CD4-positive, alpha-beta memory T cell (primary cell): Measurements from ENCODE around the gene CNTN1. TPM values are rescaled to one million over a fixed set of nuclear protein-coding genes. Genes with fewer than 3 reads are reported as not detected.

ENCODE experiments used
- CTCF ChIA-PET: fragments of 350-600 bp; sonication (Branson Sonifier 250); formaldehyde crosslinking; loops from one replicate; lab custom pipeline; 2021; ENCODE audit warnings: inconsistent platforms; ENCODE audit not compliant: partially characterized antibody; lab: Charles Lee
- POLR2A ChIA-PET: fragments of 350-600 bp; sonication (Branson Sonifier 250); formaldehyde crosslinking; loops from one replicate; lab custom pipeline; 2021; ENCODE audit not compliant: partially characterized antibody; lab: Charles Lee
- DNase-seq, 5 donors: peaks; one replicate each; pipeline versions ENCODE4 v3.0.0 to v3.0.0-alpha.2; 2020 to 2022; ENCODE audit warnings: mixed read lengths in 1 of 5
- H3K27ac ChIP-seq: one replicate; pipeline ENCODE4 v1.7.0; 2013; ENCODE audit warnings: low read depth, low read length
- H3K27me3 ChIP-seq: 2 replicates; pipeline ENCODE4 v1.7.0; 2013; ENCODE audit warnings: mild to moderate bottlenecking, low read length, moderate library complexity; ENCODE audit not compliant: insufficient read depth
- H3K36me3 ChIP-seq: 2 replicates; pipeline ENCODE4 v1.7.0; 2013; ENCODE audit warnings: mild to moderate bottlenecking, low read length, moderate library complexity; ENCODE audit not compliant: insufficient read depth
- H3K4me1 ChIP-seq: 2 replicates; pipeline ENCODE4 v1.7.0; 2013; ENCODE audit warnings: mild to moderate bottlenecking, low read length, moderate library complexity; ENCODE audit not compliant: insufficient read depth
- H3K4me3 ChIP-seq, 2 donors: one replicate each; pipeline ENCODE4 v1.7.0; 2013; ENCODE audit warnings: low read length in 2 of 2, mild to moderate bottlenecking in 1 of 2
- H3K9me3 ChIP-seq, 2 donors: one replicate each; pipeline ENCODE4 v1.7.0; 2013; ENCODE audit warnings: low read length in 2 of 2, control low read depth in 1 of 2; ENCODE audit not compliant: control insufficient read depth in 1 of 2
- H3K27ac Mint-ChIP-seq, 7 donors: one replicate each; pipeline ENCODE4 v1.8.0; 2020 to 2021; ENCODE audit warnings: mixed read lengths in 7 of 7, mild to moderate bottlenecking in 6 of 7, inconsistent platforms in 3 of 7, moderate library complexity in 3 of 7
- H3K27me3 Mint-ChIP-seq, 2 donors: one replicate each; pipeline ENCODE4 v1.8.0; 2020 to 2021; ENCODE audit warnings: mixed read lengths in 2 of 2
- H3K36me3 Mint-ChIP-seq, 2 donors: one replicate each; pipeline ENCODE4 v1.8.0; 2020 to 2021; ENCODE audit warnings: mixed read lengths in 2 of 2, inconsistent platforms in 1 of 2, mild to moderate bottlenecking in 1 of 2
- H3K4me1 Mint-ChIP-seq, 4 donors: one replicate each; pipeline ENCODE4 v1.8.0; 2020 to 2021; ENCODE audit warnings: mixed read lengths in 4 of 4, mild to moderate bottlenecking in 1 of 4
- H3K4me3 Mint-ChIP-seq, 8 donors: one replicate each; pipeline ENCODE4 v1.8.0; 2020 to 2021; ENCODE audit warnings: mixed read lengths in 8 of 8, mild to moderate bottlenecking in 7 of 8, moderate library complexity in 6 of 8, inconsistent platforms in 3 of 8
- H3K9me3 Mint-ChIP-seq, 8 donors: one replicate each; pipeline ENCODE4 v1.8.0; 2020 to 2021; ENCODE audit warnings: mixed read lengths in 8 of 8, mild to moderate bottlenecking in 5 of 8, inconsistent platforms in 3 of 8, moderate library complexity in 1 of 8
- intact Hi-C: fragments of 100-400 bp; cut with micrococcal nuclease; formaldehyde crosslinking; loops from one replicate; pipeline ENCODE4 v1.15.1; 2023
- polyA plus RNA-seq, 2 donors: library from polyadenylated mRNA; unstranded; fragments of 300-500 nt; fragmentation: Illumina TruSeq; gene quantifications; one replicate each; pipeline ENCODE4 v1.2.3, GENCODE V29; 2021
- total RNA-seq, 2 experiments: library from RNA; stranded (reverse); gene quantifications; one replicate each; pipeline ENCODE4 v1.2.3, GENCODE V29; 2021

Gene CNTN1
- total and polyA plus RNA-seq, 4 experiments from 2014 or later = not detected

DNA sequence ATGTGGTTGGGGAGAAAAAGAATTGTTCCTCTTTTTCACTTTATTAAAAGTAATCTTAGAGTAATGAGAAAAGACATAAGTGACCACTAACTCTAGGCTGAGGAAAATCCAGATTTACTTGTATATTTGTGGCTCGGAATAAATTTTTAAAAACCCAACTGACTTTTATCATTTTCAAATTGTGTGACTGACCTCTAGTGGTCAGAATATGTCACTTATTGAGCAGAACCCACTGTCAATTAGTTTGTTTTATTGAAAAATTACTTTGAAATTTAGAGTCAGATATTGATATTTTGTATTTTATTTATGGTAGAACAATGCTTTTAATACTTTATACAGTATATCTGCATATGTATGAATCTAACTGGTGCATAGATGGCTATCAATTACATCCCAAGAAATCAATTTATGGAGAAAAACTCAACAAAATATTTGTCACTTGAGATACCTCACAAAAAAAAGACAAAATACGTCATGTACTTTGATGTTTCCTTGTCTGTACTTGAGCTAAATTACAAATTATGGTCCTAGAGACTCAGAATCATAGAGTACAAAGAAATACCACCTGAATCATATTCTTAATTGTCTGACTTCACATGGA is 229.4 kb downstream of the CNTN1 start:
- Mint-ChIP-seq H3K4me3 (no peak overlapping the region), H3K27me3 (no peaks in the 10 kb centered on the region), H3K27ac (no peak overlapping the region), H3K4me1 (peaks cover 0 to 3% (median 0%) of the 10 kb centered on the region in 4 donors), H3K9me3 (peaks cover 0 to 1% (median 0%) of the 10 kb centered on the region in 8 donors), H3K36me3 (no peaks in the 10 kb centered on the region)
- DNase-seq = no peak
- intact Hi-C loops = loop anchor here (5.0 kb wide), 1 partner anchor 909 kb away; no protein-coding TSS in a partner anchor
- Histone ChIP-seq H3K36me3 (no peaks in the 10 kb centered on the region), H3K4me1 (no peaks in the 10 kb centered on the region), H3K9me3 (no peaks in the 10 kb centered on the region), H3K27ac (no peak overlapping the region), H3K4me3 (no peak overlapping the region), H3K27me3 (peaks cover 4% of the 10 kb centered on the region)
- ChIA-PET CTCF (no interaction called here), POLR2A (no interaction called here)

DNA sequence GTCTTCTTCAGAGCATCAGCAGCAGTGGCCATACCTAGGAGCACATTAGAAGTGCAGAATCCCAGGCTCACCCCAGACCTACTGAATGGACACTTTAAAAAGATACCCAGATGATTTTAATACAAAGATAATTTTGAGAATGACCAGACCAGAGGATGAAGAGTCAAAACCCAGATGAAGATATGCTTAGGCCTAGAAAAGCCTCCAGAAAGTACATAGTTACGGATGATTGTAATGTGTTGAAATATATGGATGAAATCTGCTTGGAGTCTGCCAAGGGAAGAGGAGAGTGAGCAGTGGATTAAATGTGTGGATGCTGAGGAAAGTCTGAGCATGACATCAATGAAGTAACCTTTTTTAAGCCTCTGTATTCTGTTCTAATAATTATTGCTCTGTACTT is 245.7 kb downstream of the CNTN1 start:
- no peaks in the 10 kb centered on the region for H3K9me3 Mint-ChIP-seq
- H3K27me3 Mint-ChIP-seq = peaks cover 2 to 5% of the 10 kb centered on the region in 2 donors
- Histone ChIP-seq H3K36me3 (no peaks in the 10 kb centered on the region), H3K27me3 (no peaks in the 10 kb centered on the region), H3K9me3 (no peaks in the 10 kb centered on the region), H3K4me1 (no peaks in the 10 kb centered on the region), H3K27ac (no peak overlapping the region), H3K4me3 (no peak overlapping the region)
- no peak overlapping the region for H3K4me3 Mint-ChIP-seq
- H3K27ac Mint-ChIP-seq = no peak overlapping the region
- H3K4me1 Mint-ChIP-seq = no peaks in the 10 kb centered on the region
- POLR2A ChIA-PET = no interaction called here
- CTCF ChIA-PET = no interaction called here
- intact Hi-C loops = no loop called here
- no peak for DNase-seq
- no peaks in the 10 kb centered on the region for H3K36me3 Mint-ChIP-seq

DNA sequence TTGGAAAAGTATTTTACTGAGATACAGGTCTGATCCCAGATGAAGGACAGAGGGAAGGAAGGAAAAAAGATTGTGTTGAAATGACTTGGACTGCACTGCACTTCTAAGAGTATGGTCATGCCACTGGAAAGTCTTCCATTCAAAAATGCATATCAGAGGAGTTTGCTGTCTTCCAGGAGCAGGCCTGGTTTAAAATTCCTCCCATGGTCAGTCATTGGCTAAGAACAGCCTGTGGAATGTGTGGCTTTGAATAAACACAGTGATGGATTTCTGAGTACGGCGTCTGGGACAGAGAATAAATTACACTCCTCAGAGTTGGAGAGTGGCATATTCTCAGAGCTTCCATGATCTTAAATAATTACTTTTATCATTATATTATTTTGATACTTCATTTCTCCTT is 250.1 kb downstream of the CNTN1 start:
- Mint-ChIP-seq H3K27me3 (peaks cover 2 to 3% of the 10 kb centered on the region in 2 donors), H3K4me1 (no peaks in the 10 kb centered on the region), H3K4me3 (no peak overlapping the region), H3K9me3 (no peaks in the 10 kb centered on the region), H3K27ac (no peak overlapping the region), H3K36me3 (no peaks in the 10 kb centered on the region)
- DNase-seq = no peak
- Histone ChIP-seq H3K4me1 (no peaks in the 10 kb centered on the region), H3K27ac (no peak overlapping the region), H3K9me3 (no peaks in the 10 kb centered on the region), H3K4me3 (no peak overlapping the region), H3K27me3 (no peaks in the 10 kb centered on the region), H3K36me3 (no peaks in the 10 kb centered on the region)
- ChIA-PET POLR2A (no interaction called here), CTCF (no interaction called here)
- intact Hi-C loops = no loop called here

- H3K27ac ChIP-seq = no peak overlapping the region
- ChIA-PET POLR2A (interaction anchor here (0.7 kb wide), 1 partner anchor 1066 kb away, joined by 3 read pairs; no protein-coding TSS in a partner anchor), CTCF (interaction anchor here (1.1 to 4.0 kb wide), 2 partner anchors 1079 to 1622 kb away, joined by 3 to 18 read pairs; no protein-coding TSS in a partner anchor)
- H3K4me3 ChIP-seq = no peak overlapping the region
- Mint-ChIP-seq H3K27me3 (peaks cover 0 to 2% of the 10 kb centered on the region in 2 donors), H3K9me3 (no peaks in the 10 kb centered on the region), H3K27ac (no peak overlapping the region), H3K36me3 (no peaks in the 10 kb centered on the region), H3K4me1 (no peaks in the 10 kb centered on the region), H3K4me3 (no peak overlapping the region)
- H3K27me3 ChIP-seq = no peaks in the 10 kb centered on the region
- no peaks in the 10 kb centered on the region for H3K4me1 ChIP-seq
- intact Hi-C loops = loop anchor here (5.0 kb wide), 1 partner anchor 1622 kb away; no protein-coding TSS in a partner anchor
- H3K9me3 ChIP-seq = no peaks in the 10 kb centered on the region
- no peaks in the 10 kb centered on the region for H3K36me3 ChIP-seq
- DNase-seq = no peak
Observed at GRCh38 chr12:40945772-40946171, 253.5 kb downstream of the CNTN1 start.

- DNase-seq = peak in 3 of 5 donors; percentile 11 to 12 (median 11)
- CTCF ChIA-PET = interaction anchor here (4.0 kb wide), 1 partner anchor 1078 kb away, joined by 18 read pairs; no protein-coding TSS in a partner anchor
- H3K36me3 ChIP-seq = no peaks in the 10 kb centered on the region
- H3K4me1 Mint-ChIP-seq = no peaks in the 10 kb centered on the region
- intact Hi-C loops = loop anchor here (5.0 kb wide), 1 partner anchor 1621 kb away; no protein-coding TSS in a partner anchor
- no peaks in the 10 kb centered on the region for H3K9me3 ChIP-seq
- no peaks in the 10 kb centered on the region for H3K36me3 Mint-ChIP-seq
- H3K4me3 Mint-ChIP-seq = no peak overlapping the region
- peaks cover 0 to 2% of the 10 kb centered on the region in 2 donors for H3K27me3 Mint-ChIP-seq
- POLR2A ChIA-PET = no interaction called here
- no peak overlapping the region for H3K27ac Mint-ChIP-seq
- no peaks in the 10 kb centered on the region for H3K4me1 ChIP-seq
- no peak overlapping the region for H3K4me3 ChIP-seq
- H3K27me3 ChIP-seq = no peaks in the 10 kb centered on the region
- H3K27ac ChIP-seq = no peak overlapping the region
- H3K9me3 Mint-ChIP-seq = no peaks in the 10 kb centered on the region
Observed at GRCh38 chr12:40946612-40947194, 254.5 kb downstream of the CNTN1 start.

GRCh38 chr12:40947797-40948196 is 255.6 kb downstream of the CNTN1 start:
- Histone ChIP-seq H3K27me3 (no peaks in the 10 kb centered on the region), H3K4me3 (no peak overlapping the region), H3K27ac (no peak overlapping the region), H3K4me1 (no peaks in the 10 kb centered on the region), H3K36me3 (no peaks in the 10 kb centered on the region), H3K9me3 (no peaks in the 10 kb centered on the region)
- no peaks in the 10 kb centered on the region for H3K9me3 Mint-ChIP-seq
- no peaks in the 10 kb centered on the region for H3K4me1 Mint-ChIP-seq
- H3K36me3 Mint-ChIP-seq = no peaks in the 10 kb centered on the region
- no peak overlapping the region for H3K4me3 Mint-ChIP-seq
- POLR2A ChIA-PET = no interaction called here
- CTCF ChIA-PET = interaction anchor here (4.0 kb wide), 1 partner anchor 1077 kb away, joined by 18 read pairs; no protein-coding TSS in a partner anchor
- no peaks in the 10 kb centered on the region for H3K27me3 Mint-ChIP-seq
- no peak for DNase-seq
- no peak overlapping the region for H3K27ac Mint-ChIP-seq
- intact Hi-C loops = loop anchor here (5.0 kb wide), 1 partner anchor 1620 kb away; no protein-coding TSS in a partner anchor

DNA sequence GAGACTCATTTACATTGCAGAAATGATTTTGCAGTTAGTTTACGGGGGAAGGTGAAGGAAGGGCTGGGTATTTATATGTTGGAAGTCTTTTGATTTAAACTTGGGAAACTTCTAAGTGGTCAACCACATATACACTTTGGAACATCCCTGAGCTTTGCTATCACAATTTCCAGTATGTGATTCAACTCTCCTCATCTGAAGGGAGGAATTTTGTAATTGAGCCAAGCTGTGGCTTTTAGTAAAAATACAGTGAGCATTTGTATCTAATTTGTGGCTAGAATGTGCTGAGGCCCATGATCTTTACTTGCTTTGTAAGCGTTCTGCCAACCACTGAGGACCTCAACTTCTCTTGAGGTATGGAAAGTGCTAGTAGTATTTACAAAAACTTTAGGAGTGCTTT is 260.8 kb downstream of the CNTN1 start:
- Mint-ChIP-seq H3K4me1 (no peaks in the 10 kb centered on the region), H3K36me3 (no peaks in the 10 kb centered on the region), H3K4me3 (no peak overlapping the region), H3K27me3 (no peaks in the 10 kb centered on the region), H3K27ac (no peak overlapping the region), H3K9me3 (no peaks in the 10 kb centered on the region)
- ChIA-PET POLR2A (no interaction called here), CTCF (no interaction called here)
- H3K36me3 ChIP-seq = no peaks in the 10 kb centered on the region
- no peaks in the 10 kb centered on the region for H3K27me3 ChIP-seq
- DNase-seq = no peak
- H3K4me1 ChIP-seq = no peaks in the 10 kb centered on the region
- no peaks in the 10 kb centered on the region for H3K9me3 ChIP-seq
- no peak overlapping the region for H3K27ac ChIP-seq
- intact Hi-C loops = no loop called here
- H3K4me3 ChIP-seq = no peak overlapping the region
